C4-2B (cell line): Measurements from ENCODE around the gene EFCAB5.
A peak's percentile ranks its signal among the peaks of the same experiment; 100 is the strongest.
"Not testable (repeated sequence)": the region's sequence is repeated elsewhere in the genome, so short reads cannot be mapped to it uniquely, and the experiment has no call there.

Experiments used
- H3K27ac ChIP-seq: fragments of 450-650 bp; 2 replicates; pipeline ENCODE4 v1.5.1; 2017
- CTCF ChIP-seq: fragments of 450-650 bp; conservative IDR thresholded peaks from 2 replicates; pipeline ENCODE4 v1.5.1; 2017; ENCODE audit warnings: mild to moderate bottlenecking
- ZFX ChIP-seq: fragments of 450-650 bp; IDR thresholded peaks from 2 replicates; pipeline ENCODE4 v1.6.1; 2017

Gene EFCAB5

GRCh38 chr17:29936724-29937123 lies 4.7 kb upstream of the EFCAB5 start:
- H3K27ac ChIP-seq = no peak overlapping the region
- TF ChIP-seq CTCF (no peak), ZFX (no peak)

GRCh38 chr17:29945281-29945680 lies 3.8 kb downstream of the EFCAB5 start:
- no peak overlapping the region for H3K27ac ChIP-seq
- TF ChIP-seq ZFX = no peak
- TF ChIP-seq CTCF = no peak

GRCh38 chr17:29948448-29949215 lies 7.2 kb downstream of the EFCAB5 start:
- H3K27ac ChIP-seq = no peak overlapping the region
- TF ChIP-seq ZFX (no peak), CTCF (no peak)

- H3K27ac ChIP-seq = no peak overlapping the region
- TF ChIP-seq CTCF (no peak), ZFX (no peak)
Measured at GRCh38 chr17:29949696-29950095, 8.3 kb downstream of the EFCAB5 start.

GRCh38 chr17:29954405-29954804 lies 13.0 kb downstream of the EFCAB5 start:
- TF ChIP-seq ZFX (no peak), CTCF (peak; percentile 32)
- H3K27ac ChIP-seq = no peak overlapping the region

- TF ChIP-seq ZFX = no peak
- TF ChIP-seq CTCF = no peak
- no peak overlapping the region for H3K27ac ChIP-seq
Measured at GRCh38 chr17:29956225-29956624, 14.8 kb downstream of the EFCAB5 start.

GRCh38 chr17:29957488-29957887 lies 16.1 kb downstream of the EFCAB5 start:
- not testable (repeated sequence) for H3K27ac ChIP-seq

GRCh38 chr17:29958947-29959657 lies 17.7 kb downstream of the EFCAB5 start:
- TF ChIP-seq ZFX = no peak
- TF ChIP-seq CTCF = no peak
- H3K27ac ChIP-seq = no peak overlapping the region
